ENCODE data around the gene OR8D1. TPM values are rescaled to one million over a fixed set of nuclear protein-coding genes. Genes with fewer than 3 reads are reported as not detected.
"Not testable (repeated sequence)": the region's sequence is repeated elsewhere in the genome, so short reads cannot be mapped to it uniquely, and the experiment has no call there.

Gene OR8D1
- total RNA-seq, 1 donor, result not detected

DNA sequence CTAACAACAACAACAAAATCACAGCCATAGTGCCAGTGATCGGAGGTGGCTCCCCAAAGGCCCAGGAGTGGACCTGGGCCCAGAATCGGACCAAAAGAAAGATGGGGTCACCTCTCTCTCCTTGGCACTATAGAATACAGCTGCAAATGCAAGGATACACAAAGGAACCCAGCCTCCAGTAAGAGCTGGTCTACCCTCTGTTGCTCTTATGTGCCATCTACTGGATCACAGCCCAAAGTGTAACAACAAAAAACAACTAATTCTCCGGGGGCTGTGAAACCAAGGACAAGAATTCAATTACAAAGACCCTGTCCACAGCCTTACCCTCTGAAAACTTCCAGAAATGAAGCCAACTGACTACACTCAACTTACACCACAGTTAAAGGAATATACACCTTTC lies 35.9 kb downstream of the OR8D1 start:
- Histone ChIP-seq H2AFZ (ENCODE audit: low read length) (no peak overlapping the region), H3K4me3 (ENCODE audit: insufficient read depth, low read length) (no peak overlapping the region), H3K9me3 (ENCODE audit: low read depth, low read length) (no peaks in the 10 kb centered on the region), H3K27ac (ENCODE audit: low read depth, low read length) (no peak overlapping the region), H3K36me3 (ENCODE audit: insufficient read depth, low read length) (no peaks in the 10 kb centered on the region), H3K79me2 (ENCODE audit: insufficient read depth, low read length) (no peaks in the 10 kb centered on the region), H3K27me3 (ENCODE audit: insufficient read depth, low read length) (no peaks in the 10 kb centered on the region), H4K20me1 (ENCODE audit: insufficient read depth, low read length) (no peaks in the 10 kb centered on the region), H3K4me2 (ENCODE audit: insufficient read depth, low read length) (no peak overlapping the region), H3K4me1 (ENCODE audit: insufficient read depth, low read length) (no peaks in the 10 kb centered on the region)
- TF ChIP-seq, protein P1, sequence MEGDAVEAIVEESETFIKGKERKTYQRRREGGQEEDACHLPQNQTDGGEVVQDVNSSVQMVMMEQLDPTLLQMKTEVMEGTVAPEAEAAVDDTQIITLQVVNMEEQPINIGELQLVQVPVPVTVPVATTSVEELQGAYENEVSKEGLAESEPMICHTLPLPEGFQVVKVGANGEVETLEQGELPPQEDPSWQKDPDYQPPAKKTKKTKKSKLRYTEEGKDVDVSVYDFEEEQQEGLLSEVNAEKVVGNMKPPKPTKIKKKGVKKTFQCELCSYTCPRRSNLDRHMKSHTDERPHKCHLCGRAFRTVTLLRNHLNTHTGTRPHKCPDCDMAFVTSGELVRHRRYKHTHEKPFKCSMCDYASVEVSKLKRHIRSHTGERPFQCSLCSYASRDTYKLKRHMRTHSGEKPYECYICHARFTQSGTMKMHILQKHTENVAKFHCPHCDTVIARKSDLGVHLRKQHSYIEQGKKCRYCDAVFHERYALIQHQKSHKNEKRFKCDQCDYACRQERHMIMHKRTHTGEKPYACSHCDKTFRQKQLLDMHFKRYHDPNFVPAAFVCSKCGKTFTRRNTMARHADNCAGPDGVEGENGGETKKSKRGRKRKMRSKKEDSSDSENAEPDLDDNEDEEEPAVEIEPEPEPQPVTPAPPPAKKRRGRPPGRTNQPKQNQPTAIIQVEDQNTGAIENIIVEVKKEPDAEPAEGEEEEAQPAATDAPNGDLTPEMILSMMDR (IDR thresholded peaks at IDR 0.05; ENCODE audit: extremely low read depth, low read depth, low read length), result no peak
- no peak for DNase-seq (ENCODE audit: insufficient read length, low spot score, missing footprints)

- H3K79me2 ChIP-seq (ENCODE audit: insufficient read depth, low read length), result no peaks in the 10 kb centered on the region
- no peak overlapping the region for H2AFZ ChIP-seq (ENCODE audit: low read length)
- H3K4me2 ChIP-seq (ENCODE audit: insufficient read depth, low read length), result no peak overlapping the region
- H3K4me3 ChIP-seq (ENCODE audit: insufficient read depth, low read length), result no peak overlapping the region
- no peaks in the 10 kb centered on the region for H3K36me3 ChIP-seq (ENCODE audit: insufficient read depth, low read length)
- no peak overlapping the region for H3K27ac ChIP-seq (ENCODE audit: low read depth, low read length)
- no peaks in the 10 kb centered on the region for H3K9me3 ChIP-seq (ENCODE audit: low read depth, low read length)
- DNase-seq (ENCODE audit: insufficient read length, low spot score, missing footprints), result no peak
- H4K20me1 ChIP-seq (ENCODE audit: insufficient read depth, low read length), result no peaks in the 10 kb centered on the region
- H3K4me1 ChIP-seq (ENCODE audit: insufficient read depth, low read length), result no peaks in the 10 kb centered on the region
- TF ChIP-seq, protein P1 (IDR thresholded peaks at IDR 0.05; ENCODE audit: extremely low read depth, low read depth, low read length), result no peak
- no peaks in the 10 kb centered on the region for H3K27me3 ChIP-seq (ENCODE audit: insufficient read depth, low read length)
These were observed 36.5 kb downstream of the OR8D1 start for GRCh38 chr11:124277207-124277606.

DNA sequence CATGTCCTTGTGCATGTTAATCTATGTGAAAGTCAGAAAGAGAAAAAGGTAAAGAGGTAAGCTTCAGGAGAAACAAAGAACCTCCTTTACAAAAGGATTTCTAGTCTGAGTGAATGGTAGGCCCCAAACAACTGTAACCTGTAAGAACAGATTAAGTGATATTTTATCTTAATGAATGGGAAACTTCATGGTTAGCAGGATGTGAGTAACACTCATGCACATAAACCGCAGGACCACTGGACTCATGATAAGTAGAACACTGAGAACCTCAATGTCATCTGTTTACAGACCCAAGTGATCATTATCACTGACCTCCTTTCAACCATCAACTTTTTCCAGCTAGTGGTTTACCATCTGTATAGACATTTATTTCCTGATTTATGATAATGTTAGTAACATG lies 37.7 kb downstream of the OR8D1 start:
- H3K79me2 ChIP-seq (ENCODE audit: insufficient read depth, low read length), result no peaks in the 10 kb centered on the region
- H3K4me1 ChIP-seq (ENCODE audit: insufficient read depth, low read length), result no peaks in the 10 kb centered on the region
- H3K36me3 ChIP-seq (ENCODE audit: insufficient read depth, low read length), result no peaks in the 10 kb centered on the region
- DNase-seq (ENCODE audit: insufficient read length, low spot score, missing footprints), result no peak
- no peak overlapping the region for H2AFZ ChIP-seq (ENCODE audit: low read length)
- no peaks in the 10 kb centered on the region for H3K27me3 ChIP-seq (ENCODE audit: insufficient read depth, low read length)
- no peak overlapping the region for H3K4me2 ChIP-seq (ENCODE audit: insufficient read depth, low read length)
- H3K9me3 ChIP-seq (ENCODE audit: low read depth, low read length), result no peaks in the 10 kb centered on the region
- no peak overlapping the region for H3K4me3 ChIP-seq (ENCODE audit: insufficient read depth, low read length)
- TF ChIP-seq, protein P1 (IDR thresholded peaks at IDR 0.05; ENCODE audit: extremely low read depth, low read depth, low read length), result no peak
- H4K20me1 ChIP-seq (ENCODE audit: insufficient read depth, low read length), result no peaks in the 10 kb centered on the region
- no peak overlapping the region for H3K27ac ChIP-seq (ENCODE audit: low read depth, low read length)

DNA sequence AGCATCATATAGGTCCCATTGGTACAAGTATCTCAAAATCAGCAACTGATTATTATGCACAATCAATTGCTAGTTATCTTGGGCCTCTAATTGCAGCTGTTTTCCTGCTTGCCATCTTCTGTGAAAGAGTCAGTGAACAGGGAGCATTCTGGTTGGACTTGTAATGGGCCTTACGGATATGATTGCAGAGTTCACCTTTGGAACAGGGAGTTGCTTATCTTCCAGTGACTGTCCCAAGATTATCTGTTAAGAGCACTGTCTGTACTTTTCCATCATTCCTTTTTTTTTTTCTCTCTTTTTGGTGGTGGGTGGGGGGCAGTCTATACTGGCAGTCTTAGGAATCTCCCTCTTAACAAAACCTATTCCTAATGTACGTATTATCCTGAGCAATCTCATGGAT lies 39.7 kb downstream of the OR8D1 start:
- Histone ChIP-seq H3K4me2 (ENCODE audit: insufficient read depth, low read length) (no peak overlapping the region), H3K27ac (ENCODE audit: low read depth, low read length) (no peak overlapping the region), H3K4me1 (ENCODE audit: insufficient read depth, low read length) (no peaks in the 10 kb centered on the region), H2AFZ (ENCODE audit: low read length) (no peak overlapping the region), H3K4me3 (ENCODE audit: insufficient read depth, low read length) (no peak overlapping the region), H4K20me1 (ENCODE audit: insufficient read depth, low read length) (no peaks in the 10 kb centered on the region), H3K9me3 (ENCODE audit: low read depth, low read length) (no peaks in the 10 kb centered on the region), H3K36me3 (ENCODE audit: insufficient read depth, low read length) (no peaks in the 10 kb centered on the region), H3K79me2 (ENCODE audit: insufficient read depth, low read length) (no peaks in the 10 kb centered on the region), H3K27me3 (ENCODE audit: insufficient read depth, low read length) (no peaks in the 10 kb centered on the region)
- TF ChIP-seq, protein P1 (IDR thresholded peaks at IDR 0.05; ENCODE audit: extremely low read depth, low read depth, low read length), result no peak
- no peak for DNase-seq (ENCODE audit: insufficient read length, low spot score, missing footprints)

DNA sequence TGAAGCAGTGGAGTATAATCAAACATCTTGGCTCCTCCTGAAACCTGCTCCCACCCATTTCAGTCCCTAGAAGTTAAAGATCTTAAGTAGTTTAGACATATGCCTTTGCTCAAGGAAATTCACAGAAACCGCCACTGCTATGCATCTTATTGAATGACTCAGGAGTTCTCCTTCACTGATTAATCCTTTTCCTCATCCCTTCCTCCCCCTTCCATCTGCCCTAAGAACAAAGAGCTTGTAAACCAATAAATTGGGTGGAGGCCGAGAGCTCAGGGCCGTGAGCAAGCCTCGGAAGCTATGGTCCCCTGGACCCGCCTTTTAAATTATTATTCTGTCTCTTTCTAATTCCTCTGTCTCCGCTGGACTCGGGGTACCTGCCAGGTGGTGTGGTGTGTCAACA lies 42.9 kb downstream of the OR8D1 start:
- H3K79me2 ChIP-seq (ENCODE audit: insufficient read depth, low read length); H3K4me1 ChIP-seq (ENCODE audit: insufficient read depth, low read length); H3K4me3 ChIP-seq (ENCODE audit: insufficient read depth, low read length); H3K27ac ChIP-seq (ENCODE audit: low read depth, low read length); H3K36me3 ChIP-seq (ENCODE audit: insufficient read depth, low read length); H2AFZ ChIP-seq (ENCODE audit: low read length); H3K9me3 ChIP-seq (ENCODE audit: low read depth, low read length); H3K27me3 ChIP-seq (ENCODE audit: insufficient read depth, low read length); H4K20me1 ChIP-seq (ENCODE audit: insufficient read depth, low read length); H3K4me2 ChIP-seq (ENCODE audit: insufficient read depth, low read length); DNase-seq (ENCODE audit: insufficient read length, low spot score, missing footprints): not testable (repeated sequence)

DNA sequence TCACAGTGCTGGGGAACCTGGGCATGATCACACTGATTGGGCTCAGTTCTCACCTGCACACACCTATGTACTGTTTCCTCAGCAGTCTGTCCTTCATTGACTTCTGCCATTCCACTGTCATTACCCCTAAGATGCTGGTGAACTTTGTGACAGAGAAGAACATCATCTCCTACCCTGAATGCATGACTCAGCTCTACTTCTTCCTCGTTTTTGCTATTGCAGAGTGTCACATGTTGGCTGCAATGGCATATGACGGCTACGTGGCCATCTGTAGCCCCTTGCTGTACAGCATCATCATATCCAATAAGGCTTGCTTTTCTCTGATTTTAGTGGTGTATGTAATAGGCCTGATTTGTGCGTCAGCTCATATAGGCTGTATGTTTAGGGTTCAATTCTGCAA lies 48.7 kb downstream of the OR8D1 start:
- not testable (repeated sequence) for H3K27ac ChIP-seq (ENCODE audit: low read depth, low read length); H3K4me2 ChIP-seq (ENCODE audit: insufficient read depth, low read length); H3K4me3 ChIP-seq (ENCODE audit: insufficient read depth, low read length); H3K36me3 ChIP-seq (ENCODE audit: insufficient read depth, low read length); H3K79me2 ChIP-seq (ENCODE audit: insufficient read depth, low read length); H3K4me1 ChIP-seq (ENCODE audit: insufficient read depth, low read length); DNase-seq (ENCODE audit: insufficient read length, low spot score, missing footprints); H4K20me1 ChIP-seq (ENCODE audit: insufficient read depth, low read length); H3K27me3 ChIP-seq (ENCODE audit: insufficient read depth, low read length); H2AFZ ChIP-seq (ENCODE audit: low read length); H3K9me3 ChIP-seq (ENCODE audit: low read depth, low read length)

Measured in osteoblast (primary cell).